Effector CD8-positive, alpha-beta T cell (primary cell): ENCODE results near the gene GUCY2F.

Experiments used
- DNase-seq: peaks from one replicate; lab custom pipeline; 2025; lab: John Stamatoyannopoulos, UW

GUCY2F gene

GRCh38 chrX:109343671-109344070 lies 138.2 kb downstream of the GUCY2F start:
- DNase-seq = no peak

GRCh38 chrX:109336141-109336540 lies 145.7 kb downstream of the GUCY2F start:
- DNase-seq = no peak

DNA sequence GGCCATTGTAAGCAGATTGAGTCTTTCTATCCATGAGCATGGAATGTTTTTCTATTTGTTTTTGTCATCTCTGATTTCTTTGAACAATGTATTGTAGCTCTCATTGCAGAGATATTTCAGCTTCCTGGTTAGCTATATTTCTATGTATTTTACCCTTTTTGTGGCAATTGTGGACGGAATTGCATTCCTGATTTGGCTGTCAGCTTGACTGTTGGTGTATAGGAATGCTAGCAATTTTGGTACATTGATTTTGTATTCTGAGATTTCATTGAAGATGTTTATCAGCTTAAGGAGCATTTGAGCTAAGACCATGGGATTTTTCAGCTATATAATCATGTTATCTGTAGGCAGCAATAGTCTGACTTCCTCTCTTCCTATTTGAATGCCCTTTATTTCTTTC lies 154.6 kb downstream of the GUCY2F start:
- DNase-seq = no peak
